Cerebellar cortex (tissue), 1 donor: ENCODE measurements around the gene SHISAL1.

Source experiments
- DNase-seq: peaks from one replicate; pipeline ENCODE4 v3.0.0-alpha.2; 2015; ENCODE audit warnings: low spot score

The SHISAL1 gene

DNA sequence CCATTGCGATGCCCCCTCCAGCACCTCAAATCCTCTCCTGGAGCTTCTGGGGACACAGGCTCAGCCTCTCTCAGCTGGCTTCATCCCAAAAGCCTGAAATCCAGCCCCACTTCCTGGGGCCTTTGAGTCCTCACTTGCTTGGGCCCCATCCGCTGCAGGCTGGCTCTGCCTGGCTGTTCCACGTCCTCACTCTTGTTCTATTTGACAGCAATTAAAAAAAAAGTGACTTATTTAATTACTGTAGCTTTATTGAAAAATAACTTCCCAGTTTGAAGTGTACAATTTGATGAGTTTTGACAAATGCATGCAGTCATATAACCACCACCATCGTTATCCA lies 104.8 kb downstream of the SHISAL1 start:
- no peak for DNase-seq

DNA sequence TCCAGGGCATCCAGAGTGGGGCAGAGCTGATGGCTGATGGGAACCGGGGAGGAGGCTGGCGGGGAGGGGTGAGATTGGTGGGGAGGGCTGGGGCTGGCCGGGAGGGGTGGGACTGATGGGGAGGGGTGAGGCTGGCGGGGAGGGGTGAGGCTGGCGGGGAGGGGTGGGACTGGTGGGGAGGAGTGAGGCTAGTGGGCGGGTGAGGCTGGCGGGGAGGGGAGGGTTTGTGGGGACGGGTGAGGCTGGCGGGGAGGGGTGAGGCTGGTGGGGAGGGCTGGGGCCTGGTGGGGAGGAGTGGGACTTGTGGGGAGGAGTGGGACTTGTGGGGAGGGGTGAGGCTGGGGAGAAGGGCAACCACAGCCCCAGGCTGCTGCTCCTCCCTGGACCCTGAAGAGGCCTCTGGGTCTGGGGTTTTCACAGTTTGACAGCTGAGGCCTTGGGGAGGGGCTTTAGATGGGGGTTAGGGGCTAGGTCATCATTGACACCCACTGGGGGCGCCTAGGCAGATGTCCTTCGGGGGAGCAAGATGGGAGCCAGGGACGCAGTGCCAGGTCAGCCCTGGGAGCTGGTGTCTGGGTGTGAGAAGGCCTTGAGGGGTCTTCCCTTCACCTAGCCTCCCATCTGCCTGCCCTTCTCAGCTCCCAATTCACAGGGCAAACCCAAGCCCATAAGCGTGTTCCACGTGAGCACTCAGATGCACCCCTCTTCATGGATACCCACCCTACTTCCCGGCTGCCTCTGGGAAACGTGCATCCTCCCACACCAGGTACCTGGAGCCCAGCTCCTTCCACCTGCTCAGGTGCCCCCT lies 105.4 kb downstream of the SHISAL1 start:
- DNase-seq, result no peak

DNA sequence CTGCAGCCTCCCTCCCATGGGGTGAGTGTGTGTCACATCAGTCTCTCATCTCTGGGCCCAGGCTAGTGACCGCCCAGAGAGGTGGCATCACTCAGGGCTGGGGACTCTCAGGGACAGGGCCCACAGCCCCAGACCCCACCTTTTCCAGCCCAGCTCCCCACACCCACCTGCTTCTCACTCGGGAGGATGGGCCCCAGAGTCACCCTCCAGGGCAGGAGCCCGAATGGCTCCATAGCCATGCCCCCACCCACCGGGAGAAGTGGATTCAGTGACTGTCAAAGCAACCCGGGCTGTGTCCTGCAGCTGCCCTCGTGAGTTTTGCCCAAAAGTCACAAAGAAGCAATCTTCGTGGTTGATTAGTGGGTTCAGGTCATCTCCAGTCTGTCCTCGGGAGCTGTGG lies 106.1 kb downstream of the SHISAL1 start:
- DNase-seq, result no peak

DNA sequence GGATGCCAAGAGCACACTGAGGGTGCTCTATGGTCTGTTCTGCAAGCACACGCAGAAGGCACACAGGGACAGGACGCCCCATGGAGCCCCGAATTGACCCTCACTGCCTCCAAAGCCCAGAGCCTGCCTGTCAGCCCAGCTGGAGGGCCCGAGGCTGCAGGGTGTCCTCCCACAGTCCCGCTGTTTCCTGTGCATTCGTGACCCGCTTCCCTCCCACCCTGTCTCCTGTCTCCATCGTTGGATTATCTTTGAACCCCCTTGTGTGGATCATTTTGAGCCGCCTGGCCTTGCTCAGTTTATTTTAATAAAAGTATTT lies 106.5 kb downstream of the SHISAL1 start:
- DNase-seq, result no peak

DNA sequence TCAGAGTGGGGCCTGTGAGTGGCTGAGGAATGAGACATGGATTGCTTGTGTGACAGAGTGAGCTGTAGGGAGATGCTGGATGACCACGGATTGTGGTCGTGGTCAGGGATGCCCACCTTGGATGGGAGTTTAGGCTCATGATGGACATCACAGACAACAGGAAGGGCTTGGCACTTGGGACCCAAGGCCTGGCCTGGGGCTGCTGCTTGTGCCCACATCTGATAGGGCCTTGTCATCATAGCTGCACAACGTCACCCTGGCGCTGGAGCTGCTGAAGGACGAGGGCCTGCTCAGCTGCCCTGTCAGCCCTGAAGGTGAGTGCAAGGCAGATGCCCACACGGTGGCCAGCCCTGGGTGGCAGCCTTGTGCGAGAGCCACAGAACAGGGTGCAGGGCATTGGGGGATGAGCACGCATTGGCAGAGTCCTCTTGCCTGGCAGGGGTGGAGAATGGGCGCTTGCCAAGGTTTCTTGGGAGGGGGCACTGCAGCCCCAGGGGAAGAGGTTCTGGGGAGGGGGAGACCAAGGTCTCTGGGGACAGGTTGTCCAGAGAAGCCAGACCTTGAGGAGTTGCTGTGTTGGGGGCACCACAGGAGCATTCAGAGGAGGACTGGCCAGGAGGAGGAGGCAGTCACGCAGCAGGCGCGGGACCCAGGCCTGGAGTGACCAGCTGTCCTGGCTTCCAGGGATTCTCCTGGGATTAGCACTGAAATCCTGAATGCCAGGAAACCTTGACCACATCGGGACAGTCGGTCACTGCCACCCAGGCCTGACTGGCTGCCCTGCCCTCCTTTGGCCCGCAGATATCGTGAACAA lies 107.0 kb downstream of the SHISAL1 start:
- no peak for DNase-seq

DNA sequence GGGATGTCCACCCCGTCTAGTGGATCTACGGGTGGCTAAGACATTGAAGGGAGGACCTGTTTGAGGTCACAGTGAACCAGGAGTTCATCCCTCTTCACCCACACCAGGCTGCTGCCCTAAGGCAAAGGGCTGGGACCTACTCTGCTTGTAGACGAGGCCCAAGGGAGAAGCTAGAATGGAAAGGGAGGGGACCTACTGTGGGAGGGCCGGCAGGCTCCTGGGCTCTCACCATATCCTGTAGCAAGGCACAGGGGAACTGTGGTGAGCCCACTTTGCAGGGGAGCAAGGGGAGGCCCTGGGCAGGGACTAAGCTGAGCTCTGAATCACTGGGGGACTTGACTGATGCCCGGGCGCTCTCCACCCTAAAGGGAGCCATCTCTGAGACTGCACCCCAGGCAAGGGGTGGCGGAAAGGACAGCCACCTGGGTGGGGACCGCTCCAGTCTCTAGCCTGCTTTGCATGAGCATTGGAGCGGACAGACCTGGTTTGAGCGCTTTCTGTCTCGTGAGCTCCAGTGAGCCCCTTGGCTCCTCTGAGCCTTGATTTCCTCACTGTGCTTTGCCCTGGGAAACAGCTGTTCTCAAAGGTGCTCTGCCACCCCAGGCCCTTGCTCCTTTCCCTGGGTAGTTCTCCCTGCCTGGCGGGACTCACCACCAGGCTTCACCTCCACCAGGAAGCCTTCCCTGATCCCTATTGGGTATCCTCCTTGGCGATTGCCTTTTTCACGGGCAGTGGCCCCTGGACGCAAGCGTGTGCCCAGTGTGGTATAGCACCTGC lies 107.8 kb downstream of the SHISAL1 start:
- DNase-seq, result no peak

DNA sequence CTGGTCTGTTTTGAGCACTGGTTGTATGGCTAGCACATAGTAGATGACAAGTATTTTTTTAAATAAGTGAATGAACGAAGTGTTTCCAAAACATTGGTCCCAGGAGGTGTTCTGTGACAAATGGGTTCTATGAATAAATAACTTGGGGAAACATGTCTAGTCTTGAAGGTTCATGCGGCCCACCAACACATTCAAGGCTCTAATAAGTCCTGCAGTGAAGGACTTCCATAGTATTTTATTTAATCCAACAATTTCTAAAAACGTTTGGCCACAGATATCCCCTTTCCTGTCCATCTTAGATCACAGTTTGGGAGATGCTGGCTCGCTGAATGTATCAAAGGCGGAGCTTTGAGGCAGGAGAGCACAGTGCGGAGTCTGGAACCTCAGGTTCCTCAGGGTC lies 109.5 kb downstream of the SHISAL1 start:
- DNase-seq, result no peak

DNA sequence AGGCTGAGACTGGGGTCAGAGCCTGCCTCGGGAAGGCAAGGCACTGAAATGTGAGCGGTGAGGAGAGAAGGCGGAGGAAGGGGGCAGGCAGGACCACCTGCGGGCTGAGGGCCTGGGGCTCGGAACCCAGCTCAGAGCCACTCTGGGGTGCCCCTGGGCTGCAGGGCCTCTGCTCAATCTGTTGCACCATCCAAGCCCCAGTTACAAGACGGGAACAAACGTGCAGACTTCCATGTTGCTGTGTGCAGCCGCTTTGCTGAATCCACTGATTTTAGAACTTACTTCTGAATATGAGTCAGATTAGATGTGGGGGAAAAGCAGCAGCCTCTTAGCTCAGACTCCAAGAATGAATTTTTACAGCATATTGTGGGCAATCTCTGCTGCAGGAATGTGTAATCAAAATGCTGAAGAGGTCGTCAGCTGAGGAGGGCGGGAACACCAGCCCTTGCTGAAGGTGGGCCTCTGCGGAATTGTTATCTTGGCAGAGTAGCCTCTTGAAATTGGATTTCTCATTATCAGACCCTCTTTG lies 110.4 kb downstream of the SHISAL1 start:
- DNase-seq, result no peak

DNA sequence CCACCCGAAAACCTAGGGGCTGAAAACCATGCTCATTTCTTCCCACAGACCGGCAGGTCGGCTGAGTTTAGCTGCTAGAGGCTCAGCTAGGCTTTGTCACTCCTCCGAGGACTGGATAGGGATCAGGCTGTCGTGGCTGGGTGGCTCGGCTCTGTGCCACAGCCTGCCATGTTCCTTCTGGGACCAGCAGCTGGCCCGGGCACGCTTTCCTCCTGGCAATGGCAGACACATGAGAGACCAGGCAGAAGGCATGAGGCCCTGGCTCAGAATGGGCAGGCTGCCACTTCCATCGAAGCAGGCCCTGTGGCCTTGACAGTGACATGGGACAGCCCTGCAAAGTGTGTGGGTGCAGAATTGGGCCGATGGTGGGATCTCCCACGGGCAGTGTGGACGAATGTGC lies 111.1 kb downstream of the SHISAL1 start:
- no peak for DNase-seq

DNA sequence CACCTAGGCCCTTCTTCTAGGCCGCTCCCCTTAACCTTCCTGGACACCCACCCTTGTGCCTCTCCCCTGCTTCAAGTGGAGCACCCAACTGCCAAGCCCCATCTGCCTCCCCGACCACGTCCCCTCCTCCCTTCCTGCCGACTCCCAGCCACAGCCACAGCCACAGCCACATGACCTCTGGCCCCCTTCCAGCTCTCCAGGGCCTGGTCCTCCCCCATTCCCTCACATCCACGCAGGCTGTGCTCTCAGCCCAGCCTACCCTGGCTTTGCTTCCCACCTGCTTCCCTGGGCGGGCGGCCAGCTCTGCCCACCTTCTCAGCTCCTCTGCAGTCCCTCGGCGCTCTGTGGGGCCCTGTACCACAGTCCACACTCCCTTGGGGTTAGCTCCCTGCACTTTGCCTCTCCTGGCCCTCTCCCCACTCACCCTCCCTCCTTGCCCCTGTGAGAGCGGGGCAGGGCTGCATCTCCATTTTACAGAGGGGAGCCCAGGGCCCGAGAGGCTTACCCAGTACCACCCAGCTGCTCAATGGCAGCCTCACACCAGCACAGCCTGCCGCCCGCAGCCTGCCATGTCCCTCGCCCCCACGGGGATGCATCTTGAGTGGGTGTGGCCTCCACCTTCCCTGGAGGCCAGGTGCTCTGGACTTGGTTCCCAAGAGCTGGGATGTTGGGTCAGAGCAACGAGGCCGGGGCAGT lies 111.7 kb downstream of the SHISAL1 start:
- no peak for DNase-seq

DNA sequence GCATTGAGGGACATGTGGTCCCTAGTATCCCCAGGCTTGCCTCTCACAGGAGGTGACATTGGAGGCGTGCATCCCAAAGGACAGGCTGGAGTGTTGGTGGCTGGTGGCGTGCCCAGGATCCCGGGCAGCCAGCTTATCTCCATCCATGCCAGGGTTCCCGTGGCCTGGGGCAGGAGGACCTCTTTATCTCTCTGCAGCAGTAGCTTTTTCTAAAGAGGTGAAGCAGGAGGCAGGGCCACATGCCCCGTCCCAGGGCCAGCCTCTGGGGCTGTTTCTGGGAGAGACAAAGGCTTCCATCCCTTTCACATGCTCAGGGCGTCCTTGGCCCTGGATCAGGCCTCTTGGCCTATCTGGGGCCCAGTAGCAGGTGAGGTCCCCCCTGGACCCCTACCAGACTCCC lies 112.3 kb downstream of the SHISAL1 start:
- DNase-seq, result no peak

DNA sequence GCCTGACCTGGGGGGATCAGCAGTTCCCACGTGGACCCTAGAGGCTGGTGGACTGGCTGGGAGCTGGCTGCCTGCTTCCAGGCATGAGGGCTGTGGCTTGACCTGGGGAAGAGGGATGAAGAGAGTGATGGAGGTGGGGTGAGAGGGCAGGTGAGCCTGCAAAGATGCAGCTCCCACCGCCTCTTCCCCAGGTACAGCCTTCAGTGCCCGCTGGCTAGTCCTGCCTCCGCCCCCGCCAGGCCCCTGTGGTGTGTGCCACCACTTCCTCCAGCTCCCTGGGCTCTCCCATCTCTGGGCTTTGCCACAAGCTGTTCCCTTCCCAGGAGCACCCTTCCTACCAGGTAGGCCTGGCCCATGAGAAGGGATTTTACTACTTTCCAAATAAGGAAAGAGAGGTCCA lies 112.9 kb downstream of the SHISAL1 start:
- no peak for DNase-seq

DNA sequence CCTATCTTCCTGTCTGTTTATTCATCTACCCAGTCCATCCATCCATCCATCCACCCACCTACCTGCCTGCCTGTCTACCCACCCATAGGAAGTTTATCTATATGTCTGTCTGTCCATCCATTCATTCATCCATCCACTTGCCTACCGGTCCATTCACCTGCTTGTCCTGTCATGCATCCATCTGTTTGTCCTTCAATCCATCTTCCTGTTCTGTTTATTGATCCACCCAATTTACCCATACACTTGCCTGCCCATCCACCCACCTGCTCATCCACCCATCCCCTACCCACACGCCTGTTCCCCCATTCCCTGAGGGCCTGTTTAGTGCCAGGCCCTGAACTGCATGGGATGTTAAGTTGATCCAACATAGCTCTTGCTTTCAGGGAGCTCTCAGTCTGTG lies 113.6 kb downstream of the SHISAL1 start:
- DNase-seq, result no peak

DNA sequence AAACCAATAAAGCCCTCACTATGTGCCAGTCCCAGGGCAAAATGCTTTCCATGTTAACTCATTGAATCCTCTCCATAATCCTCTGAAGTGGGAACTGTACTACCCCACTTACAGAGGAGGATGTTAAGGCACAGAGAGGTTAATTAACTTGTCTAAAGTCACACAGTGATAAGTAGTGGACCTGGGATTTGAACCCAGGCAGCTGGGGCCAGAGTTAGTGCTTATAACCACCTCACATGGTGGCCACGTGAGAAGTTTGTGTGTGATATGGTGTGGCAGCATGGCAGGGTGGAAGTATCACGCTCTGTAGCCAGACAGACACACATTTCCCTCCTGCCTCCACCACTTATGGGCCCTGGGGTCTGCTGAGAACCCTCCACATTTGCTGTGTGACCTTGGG lies 115.5 kb downstream of the SHISAL1 start:
- DNase-seq, result no peak

DNA sequence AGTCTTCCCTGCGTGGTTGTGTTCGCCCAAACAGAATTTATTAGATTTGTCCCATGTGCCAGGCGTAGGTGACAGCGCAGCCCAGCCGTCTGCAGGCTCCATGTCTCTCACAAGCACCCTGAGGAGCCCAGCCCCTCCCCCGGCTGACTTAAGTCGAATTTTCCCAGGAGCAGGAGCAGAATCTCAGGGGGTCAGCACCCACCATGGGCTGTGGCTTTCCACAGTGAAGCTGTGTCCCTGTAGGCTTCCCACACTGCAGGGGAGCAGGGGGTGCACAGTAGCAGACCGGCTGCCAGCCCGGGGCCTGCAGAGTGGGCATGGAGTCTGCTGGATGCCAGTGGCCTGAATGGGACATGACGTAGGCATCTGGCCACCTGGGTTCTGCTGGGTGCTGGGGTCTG lies 116.0 kb downstream of the SHISAL1 start:
- no peak for DNase-seq

DNA sequence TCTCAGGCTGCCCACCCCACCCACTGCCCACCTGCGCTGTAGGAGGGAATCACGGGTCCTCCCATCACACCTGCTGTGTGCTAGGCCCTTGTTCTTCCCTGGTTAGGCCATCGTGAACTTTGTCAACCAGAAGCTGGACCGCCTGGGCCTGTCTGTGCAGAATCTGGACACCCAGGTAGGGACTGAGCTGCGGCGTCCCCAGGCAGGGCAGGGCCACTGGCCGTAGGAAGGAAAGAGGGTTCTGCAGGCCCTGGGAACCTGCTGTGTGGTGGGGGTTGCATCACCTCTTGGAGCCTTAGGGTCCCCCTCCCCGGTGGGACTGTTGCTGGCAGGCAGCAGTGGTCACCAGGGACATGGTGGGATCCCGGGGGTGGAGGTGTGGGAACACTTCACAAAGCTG lies 116.5 kb downstream of the SHISAL1 start:
- no peak for DNase-seq

DNA sequence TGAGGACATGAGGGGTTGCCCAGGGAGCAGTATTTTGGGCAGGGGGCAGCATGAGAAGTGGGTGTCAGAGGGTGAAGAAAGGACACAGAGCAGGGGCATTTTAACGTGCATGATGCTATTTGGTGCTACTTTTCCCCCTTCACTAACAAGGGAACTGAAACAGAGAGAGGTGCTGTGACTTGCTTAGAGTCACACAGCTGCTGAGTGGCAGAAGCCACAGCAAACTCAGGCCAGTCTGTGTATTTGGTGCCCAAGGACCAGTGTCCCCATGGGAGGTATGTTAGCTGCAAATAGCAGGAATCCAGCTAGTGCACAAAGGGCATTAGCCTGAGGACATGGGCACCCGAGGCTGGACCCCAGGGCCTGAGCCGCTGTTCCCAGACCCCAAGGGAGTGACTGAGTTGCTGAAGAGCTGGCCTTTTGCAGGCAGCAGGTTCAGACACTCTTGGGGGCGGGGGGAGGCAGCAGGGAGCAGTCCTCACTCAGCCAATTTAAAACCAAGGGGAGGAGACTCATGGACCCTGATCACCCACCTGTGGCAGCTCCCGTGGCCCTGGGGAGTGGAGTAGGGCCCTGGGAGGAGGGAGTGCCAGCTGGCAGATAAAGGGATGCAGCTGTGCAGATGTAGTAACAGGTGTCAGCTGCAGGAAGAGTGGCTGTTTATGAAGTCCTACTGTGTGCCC lies 117.4 kb downstream of the SHISAL1 start:
- DNase-seq, result no peak

DNA sequence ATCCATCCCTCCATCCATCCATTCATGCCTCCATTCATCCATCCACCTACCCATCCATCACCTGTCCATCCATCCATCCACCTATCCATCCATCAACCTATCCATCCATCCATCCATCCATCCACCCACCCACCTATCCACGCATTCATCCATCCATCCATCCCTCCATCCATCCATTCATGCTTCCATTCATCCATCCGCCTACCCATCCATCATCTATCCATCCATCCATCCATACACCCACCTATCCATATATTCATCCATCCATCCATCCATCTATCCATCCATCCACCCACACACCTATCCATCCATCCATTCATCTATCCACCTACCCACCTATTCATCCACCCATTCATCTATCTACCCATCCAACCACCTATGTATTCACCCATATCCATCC lies 118.2 kb downstream of the SHISAL1 start:
- DNase-seq, result no peak
